IPS-20b (cell line): ENCODE data around the gene APBA2.

ENCODE experiments used
- H3K27ac ChIP-seq: one replicate; pipeline ENCODE4 v1.5.1; 2013; ENCODE audit warnings: low read length
- H3K27me3 ChIP-seq: 2 replicates; pipeline ENCODE4 v1.6.1; 2013; ENCODE audit warnings: mild to moderate bottlenecking, low read length, inconsistent platforms; ENCODE audit not compliant: insufficient read depth
- H3K36me3 ChIP-seq: 2 replicates; pipeline ENCODE4 v1.6.1; 2013; ENCODE audit warnings: low read depth, mild to moderate bottlenecking, inconsistent platforms, low read length, moderate library complexity; ENCODE audit not compliant: insufficient read depth
- H3K4me1 ChIP-seq: 2 replicates; pipeline ENCODE4 v1.6.1; 2013; ENCODE audit warnings: mild to moderate bottlenecking, control low read depth, inconsistent platforms, low read length, moderate library complexity; ENCODE audit not compliant: insufficient read depth
- H3K4me3 ChIP-seq: 2 replicates; pipeline ENCODE4 v1.5.1; 2013; ENCODE audit warnings: mild to moderate bottlenecking, low read length, inconsistent platforms
- H3K9ac ChIP-seq: 2 replicates; pipeline ENCODE4 v1.6.1; 2013; ENCODE audit warnings: low read depth, mild to moderate bottlenecking, inconsistent platforms, low read length, moderate library complexity
- H3K9me3 ChIP-seq: 2 replicates; pipeline ENCODE4 v1.6.1; 2013; ENCODE audit warnings: mild to moderate bottlenecking, low read depth, low read length, inconsistent platforms; ENCODE audit not compliant: insufficient read depth

APBA2 gene

GRCh38 chr15:28957606-28958498, 72.1 kb downstream of the APBA2 start:
- H3K4me1 ChIP-seq = peaks cover 7% of the 10 kb centered on the region

GRCh38 chr15:28959326-28959725, 73.6 kb downstream of the APBA2 start:
- Histone ChIP-seq H3K36me3 (no peaks in the 10 kb centered on the region), H3K9me3 (no peaks in the 10 kb centered on the region), H3K27ac (no peak overlapping the region), H3K4me1 (peaks cover 7% of the 10 kb centered on the region), H3K27me3 (no peaks in the 10 kb centered on the region), H3K9ac (no peak overlapping the region), H3K4me3 (no peak overlapping the region)

More at GRCh38 chr15:28957606-28958498, 72.1 kb downstream of the APBA2 start:
- Histone ChIP-seq H3K9ac (no peak overlapping the region), H3K27ac (no peak overlapping the region), H3K36me3 (no peaks in the 10 kb centered on the region), H3K9me3 (no peaks in the 10 kb centered on the region), H3K4me3 (no peak overlapping the region), H3K27me3 (no peaks in the 10 kb centered on the region)

GRCh38 chr15:28960979-28961378, 75.2 kb downstream of the APBA2 start:
- H3K4me3 ChIP-seq = no peak overlapping the region
- no peak overlapping the region for H3K27ac ChIP-seq
- H3K9me3 ChIP-seq = no peaks in the 10 kb centered on the region
- H3K27me3 ChIP-seq = no peaks in the 10 kb centered on the region
- H3K36me3 ChIP-seq = no peaks in the 10 kb centered on the region
- H3K4me1 ChIP-seq = no peaks in the 10 kb centered on the region
- no peak overlapping the region for H3K9ac ChIP-seq

GRCh38 chr15:28961391-28961790, 75.6 kb downstream of the APBA2 start:
- Histone ChIP-seq H3K36me3 (no peaks in the 10 kb centered on the region), H3K9ac (no peak overlapping the region), H3K27ac (no peak overlapping the region), H3K27me3 (no peaks in the 10 kb centered on the region), H3K9me3 (no peaks in the 10 kb centered on the region), H3K4me3 (no peak overlapping the region), H3K4me1 (no peaks in the 10 kb centered on the region)

GRCh38 chr15:28962851-28963710, 77.3 kb downstream of the APBA2 start:
- Histone ChIP-seq H3K9me3 (no peaks in the 10 kb centered on the region), H3K27me3 (no peaks in the 10 kb centered on the region), H3K4me1 (no peaks in the 10 kb centered on the region), H3K4me3 (no peak overlapping the region), H3K9ac (no peak overlapping the region), H3K36me3 (no peaks in the 10 kb centered on the region), H3K27ac (no peak overlapping the region)

- Histone ChIP-seq H3K4me3 (no peak overlapping the region), H3K9ac (no peak overlapping the region), H3K4me1 (no peaks in the 10 kb centered on the region), H3K27ac (no peak overlapping the region), H3K27me3 (no peaks in the 10 kb centered on the region), H3K36me3 (no peaks in the 10 kb centered on the region), H3K9me3 (no peaks in the 10 kb centered on the region)
Observed at GRCh38 chr15:28963711-28964081, 77.9 kb downstream of the APBA2 start.

- Histone ChIP-seq H3K27ac (no peak overlapping the region), H3K4me1 (no peaks in the 10 kb centered on the region), H3K9me3 (no peaks in the 10 kb centered on the region)
Observed at GRCh38 chr15:28964098-28964497, 78.3 kb downstream of the APBA2 start.

GRCh38 chr15:28967066-28967465, 81.3 kb downstream of the APBA2 start:
- no peaks in the 10 kb centered on the region for H3K4me1 ChIP-seq
- no peaks in the 10 kb centered on the region for H3K9me3 ChIP-seq
- H3K9ac ChIP-seq = no peak overlapping the region
- no peaks in the 10 kb centered on the region for H3K36me3 ChIP-seq
- no peaks in the 10 kb centered on the region for H3K27me3 ChIP-seq
- no peak overlapping the region for H3K27ac ChIP-seq
- no peak overlapping the region for H3K4me3 ChIP-seq

More at GRCh38 chr15:28964098-28964497, 78.3 kb downstream of the APBA2 start:
- no peaks in the 10 kb centered on the region for H3K27me3 ChIP-seq
- H3K9ac ChIP-seq = no peak overlapping the region
- no peaks in the 10 kb centered on the region for H3K36me3 ChIP-seq
- no peak overlapping the region for H3K4me3 ChIP-seq

- H3K27ac ChIP-seq = no peak overlapping the region
- H3K4me1 ChIP-seq = no peaks in the 10 kb centered on the region
- H3K9ac ChIP-seq = no peak overlapping the region
- no peaks in the 10 kb centered on the region for H3K9me3 ChIP-seq
- no peaks in the 10 kb centered on the region for H3K36me3 ChIP-seq
- H3K27me3 ChIP-seq = no peaks in the 10 kb centered on the region
- H3K4me3 ChIP-seq = no peak overlapping the region
Observed at GRCh38 chr15:28967990-28968389, 82.2 kb downstream of the APBA2 start.

GRCh38 chr15:28969511-28970085, 83.8 kb downstream of the APBA2 start:
- Histone ChIP-seq H3K4me3 (no peak overlapping the region), H3K9me3 (no peaks in the 10 kb centered on the region), H3K27me3 (no peaks in the 10 kb centered on the region), H3K27ac (no peak overlapping the region), H3K9ac (no peak overlapping the region), H3K36me3 (no peaks in the 10 kb centered on the region), H3K4me1 (no peaks in the 10 kb centered on the region)

- H3K9ac ChIP-seq = no peak overlapping the region
- H3K36me3 ChIP-seq = no peaks in the 10 kb centered on the region
- no peaks in the 10 kb centered on the region for H3K9me3 ChIP-seq
- H3K4me3 ChIP-seq = no peak overlapping the region
- H3K27me3 ChIP-seq = no peaks in the 10 kb centered on the region
- H3K27ac ChIP-seq = no peak overlapping the region
- no peaks in the 10 kb centered on the region for H3K4me1 ChIP-seq
Observed at GRCh38 chr15:28974142-28974541, 88.4 kb downstream of the APBA2 start.
